ENCODE measurements around the gene PGLYRP1. TPM values are rescaled to one million over a fixed set of nuclear protein-coding genes. Genes with fewer than 3 reads are reported as not detected.

The PGLYRP1 gene, protein sequence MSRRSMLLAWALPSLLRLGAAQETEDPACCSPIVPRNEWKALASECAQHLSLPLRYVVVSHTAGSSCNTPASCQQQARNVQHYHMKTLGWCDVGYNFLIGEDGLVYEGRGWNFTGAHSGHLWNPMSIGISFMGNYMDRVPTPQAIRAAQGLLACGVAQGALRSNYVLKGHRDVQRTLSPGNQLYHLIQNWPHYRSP
- total RNA-seq = not detected

DNA sequence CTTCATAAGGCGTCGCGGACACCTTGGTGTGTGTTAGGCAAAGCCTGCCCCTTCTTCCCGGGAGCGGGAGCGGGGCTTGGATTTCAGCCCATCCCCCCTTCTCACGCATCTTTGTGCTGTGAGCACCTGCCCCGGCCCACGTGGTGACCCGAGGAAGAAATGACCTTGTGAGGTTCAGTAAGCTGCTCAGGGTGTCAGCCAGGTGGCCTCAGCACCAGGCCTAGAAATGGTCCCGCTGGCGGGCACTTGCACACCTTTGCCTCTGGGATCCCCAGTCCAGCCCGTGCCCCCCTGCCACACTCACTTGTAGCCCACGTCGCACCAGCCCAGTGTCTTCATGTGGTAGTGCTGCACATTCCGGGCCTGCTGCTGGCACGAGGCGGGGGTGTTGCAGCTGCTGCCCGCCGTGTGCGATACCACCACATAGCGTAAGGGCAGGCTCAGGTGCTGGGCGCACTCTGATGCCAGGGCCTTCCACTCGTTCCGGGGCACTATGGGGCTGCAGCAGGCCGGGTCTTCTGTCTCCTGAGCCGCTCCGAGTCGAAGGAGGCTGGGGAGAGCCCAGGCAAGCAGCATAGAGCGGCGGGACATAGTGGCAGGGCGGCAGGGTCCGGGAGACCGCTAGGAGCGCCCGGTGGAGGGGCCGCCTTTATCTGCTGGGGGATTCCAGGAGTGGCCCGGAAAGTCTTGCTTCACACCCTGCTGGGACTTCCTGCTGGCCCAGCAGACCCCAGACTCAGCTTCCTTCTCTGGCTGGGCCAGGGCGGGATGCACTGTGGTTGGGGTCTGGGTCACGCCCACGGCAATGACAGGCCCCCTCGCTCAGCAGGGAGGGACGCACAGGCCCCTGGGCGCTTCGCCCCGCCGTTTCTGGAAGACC is at the start of gene PGLYRP1:
PGLYRP1 (minus strand) TSS at position 623 of the 880 bp plus-strand sequence; CDS start at position 591, 32 bp downstream.
- no peaks in the 10 kb centered on the region for H3K9me3 Mint-ChIP-seq
- DNase-seq = no peak
- H3K4me3 Mint-ChIP-seq = no peak within 1 kb of the TSS
- peaks cover 12% of the 10 kb centered on the region for H3K4me1 Mint-ChIP-seq
- H3K36me3 Mint-ChIP-seq (ENCODE audit: low read depth) = no peaks in the 10 kb centered on the region
- ChIA-PET CTCF (interaction anchor here (1.4 kb wide), 1 partner anchor 206 kb away, joined by 3 read pairs; no protein-coding TSS in a partner anchor), POLR2A (no interaction called here)
- H3K27ac Mint-ChIP-seq = no peak within 1 kb of the TSS
- peaks cover 28% of the 10 kb centered on the region for H3K27me3 Mint-ChIP-seq

DNA sequence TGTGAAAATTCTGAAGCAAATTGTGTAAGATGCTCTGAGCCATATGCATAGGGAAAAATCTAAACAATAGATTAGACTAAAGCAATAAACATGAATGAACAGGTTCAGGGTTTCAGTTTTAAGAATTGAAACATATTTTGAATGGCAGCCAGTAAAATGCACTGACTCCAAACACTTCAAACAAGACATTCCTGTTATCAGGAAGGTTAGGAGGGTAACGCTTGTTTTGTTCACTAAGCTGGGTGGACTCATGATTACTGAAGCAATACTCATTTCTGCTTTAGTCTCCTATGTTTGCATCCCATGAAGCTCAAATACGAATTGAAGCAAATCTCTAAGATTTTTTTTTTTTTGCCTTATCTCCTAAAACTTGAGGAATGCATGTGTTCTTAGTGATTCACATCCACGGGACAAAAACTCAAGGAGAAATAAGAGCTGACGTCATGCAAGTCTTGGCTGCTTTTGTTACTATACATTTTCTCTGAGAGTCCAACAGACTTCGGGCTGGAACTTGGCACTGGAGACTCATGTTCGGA is 47.0 kb upstream of the PGLYRP1 start:
- DNase-seq = no peak
- H3K9me3 Mint-ChIP-seq = no peaks in the 10 kb centered on the region
- CTCF ChIA-PET = interaction anchor here (0.9 kb wide), 1 partner anchor 14 kb away, joined by 3 read pairs; no protein-coding TSS in a partner anchor

DNA sequence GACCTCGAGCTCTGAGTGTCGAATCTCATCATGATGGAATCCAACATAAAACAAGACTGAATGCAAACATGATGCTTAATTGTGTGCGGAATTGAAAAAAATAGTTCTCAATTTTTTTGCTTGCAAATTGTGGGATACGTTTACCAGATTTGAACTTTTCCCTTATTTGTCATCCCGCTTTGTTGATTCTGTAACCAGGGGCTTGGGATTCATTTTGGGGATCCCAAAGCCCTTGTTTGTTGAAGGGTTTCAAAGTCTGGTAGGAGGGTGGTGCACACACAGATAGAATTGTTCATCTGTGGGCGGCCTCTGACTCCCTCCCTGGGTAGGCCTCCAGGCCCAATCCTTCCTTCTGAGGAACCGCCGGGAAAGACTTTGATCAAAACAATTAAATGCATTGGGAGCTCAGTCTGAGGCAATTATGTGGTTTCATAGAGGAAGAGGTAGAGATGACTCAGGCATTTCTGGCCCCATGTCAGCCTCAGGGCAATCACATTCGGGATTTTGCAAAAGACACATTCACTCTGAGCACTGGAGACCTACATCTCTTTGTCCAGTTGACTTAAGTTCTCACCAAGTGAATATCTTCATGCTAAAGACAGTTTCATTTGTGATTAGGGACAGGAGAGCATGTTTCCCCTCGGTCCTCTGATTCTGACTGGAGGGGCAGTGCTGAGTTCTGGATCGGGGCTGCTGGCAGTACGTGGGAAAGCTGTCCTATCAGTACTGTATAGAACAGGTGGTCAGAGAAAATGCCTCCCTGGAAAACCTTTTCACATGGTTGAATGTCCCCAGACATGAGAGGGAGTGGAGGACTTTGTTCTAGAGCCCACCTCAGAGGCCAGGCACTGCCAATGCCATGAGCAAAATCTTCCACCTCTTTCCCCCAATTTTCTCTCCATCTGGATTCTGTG is 45.7 kb upstream of the PGLYRP1 start:
- Mint-ChIP-seq H3K4me1 (no peaks in the 10 kb centered on the region), H3K27ac (no peak overlapping the region), H3K27me3 (peaks cover 61% of the 10 kb centered on the region), H3K36me3 (ENCODE audit: low read depth) (no peaks in the 10 kb centered on the region), H3K4me3 (no peak overlapping the region), H3K9me3 (no peaks in the 10 kb centered on the region)
- ChIA-PET CTCF (no interaction called here), POLR2A (no interaction called here)
- DNase-seq = no peak

More for the DNA sequence above, 47.0 kb upstream of the PGLYRP1 start:
- Mint-ChIP-seq H3K4me1 (no peaks in the 10 kb centered on the region), H3K4me3 (no peak overlapping the region), H3K27ac (no peak overlapping the region), H3K36me3 (ENCODE audit: low read depth) (no peaks in the 10 kb centered on the region), H3K27me3 (peaks cover 64% of the 10 kb centered on the region)
- POLR2A ChIA-PET = no interaction called here

DNA sequence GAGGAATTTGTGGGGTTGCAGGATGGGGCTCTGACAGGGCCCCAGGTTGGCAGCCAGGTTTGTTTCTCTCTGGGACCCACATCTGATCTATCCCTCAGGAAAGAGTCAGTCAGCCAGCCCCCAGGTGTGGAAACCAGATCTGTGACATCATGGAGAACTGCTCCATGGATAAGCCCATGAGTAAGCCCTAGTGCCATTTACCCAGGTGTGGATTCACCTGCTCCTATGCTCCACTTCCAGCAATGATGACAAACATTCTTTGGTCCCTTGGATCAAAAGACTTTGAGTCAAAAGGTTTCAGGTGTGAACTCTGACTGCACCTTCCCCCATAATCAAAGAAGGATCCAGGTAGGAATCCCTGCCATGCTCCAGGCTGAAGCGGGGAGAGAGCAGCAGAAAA is 44.8 kb upstream of the PGLYRP1 start:
- Mint-ChIP-seq H3K4me1 (no peaks in the 10 kb centered on the region), H3K4me3 (no peak overlapping the region), H3K36me3 (ENCODE audit: low read depth) (no peaks in the 10 kb centered on the region), H3K27ac (no peak overlapping the region), H3K27me3 (peaks cover 59% of the 10 kb centered on the region), H3K9me3 (no peaks in the 10 kb centered on the region)
- no peak for DNase-seq
- CTCF ChIA-PET = no interaction called here
- POLR2A ChIA-PET = no interaction called here

DNA sequence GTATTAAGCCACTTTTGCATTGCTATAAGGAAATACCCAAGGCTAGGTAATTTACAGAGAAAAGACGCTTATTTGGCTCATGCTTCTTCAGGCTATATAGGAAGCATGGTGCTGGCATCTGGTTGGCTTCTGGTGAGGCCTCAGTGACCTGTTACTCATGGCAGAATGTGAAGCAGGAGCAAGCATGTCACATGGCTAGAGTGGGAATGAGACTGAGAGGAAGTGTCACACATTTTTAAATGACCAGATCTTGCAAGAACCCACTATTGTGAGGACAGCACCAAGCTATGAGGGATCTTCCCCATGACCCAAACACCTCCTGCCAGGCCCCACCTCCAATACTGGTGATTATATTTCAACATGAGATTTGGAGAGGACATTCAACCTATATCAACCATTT is 43.6 kb upstream of the PGLYRP1 start:
- Mint-ChIP-seq H3K4me1 (no peaks in the 10 kb centered on the region), H3K27ac (no peak overlapping the region), H3K4me3 (no peak overlapping the region), H3K9me3 (no peaks in the 10 kb centered on the region), H3K27me3 (peaks cover 57% of the 10 kb centered on the region), H3K36me3 (ENCODE audit: low read depth) (no peaks in the 10 kb centered on the region)
- CTCF ChIA-PET = interaction anchor here (1.3 kb wide), 1 partner anchor 17 kb away, joined by 3 read pairs; no protein-coding TSS in a partner anchor
- POLR2A ChIA-PET = no interaction called here
- no peak for DNase-seq

DNA sequence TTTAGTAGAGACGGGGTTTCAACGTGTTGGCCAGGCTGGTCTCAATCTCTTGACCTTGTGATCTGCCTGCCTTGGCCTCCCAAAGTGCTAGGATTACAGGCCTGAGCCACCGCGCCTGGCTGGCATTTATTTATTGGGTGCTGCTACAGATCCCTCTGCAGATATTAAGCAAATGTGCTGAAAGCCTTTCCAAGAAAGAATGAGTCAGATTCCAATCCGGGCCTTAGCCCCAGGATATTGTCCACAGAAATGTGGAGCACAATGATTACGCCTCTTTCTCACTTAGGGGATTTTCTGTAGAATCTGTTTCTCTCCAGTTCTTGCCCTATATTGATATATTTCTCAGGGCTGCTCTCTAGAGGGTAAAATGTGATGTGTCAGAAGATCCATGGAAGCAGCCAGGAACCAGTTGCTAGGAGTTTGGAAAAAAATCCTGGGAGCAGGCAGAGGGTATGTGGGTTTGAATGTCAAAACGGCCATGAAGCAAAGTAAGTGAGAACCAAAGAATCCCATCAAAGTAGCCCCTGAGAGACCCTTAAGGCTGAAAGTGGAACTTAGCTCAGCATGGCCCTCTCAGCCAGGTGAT is 42.7 kb upstream of the PGLYRP1 start:
- H3K27me3 Mint-ChIP-seq = peaks cover 53% of the 10 kb centered on the region
- H3K36me3 Mint-ChIP-seq (ENCODE audit: low read depth) = no peaks in the 10 kb centered on the region
- H3K27ac Mint-ChIP-seq = no peak overlapping the region
- no peak for DNase-seq
- H3K4me3 Mint-ChIP-seq = no peak overlapping the region
- no peaks in the 10 kb centered on the region for H3K4me1 Mint-ChIP-seq
- H3K9me3 Mint-ChIP-seq = peaks cover 3% of the 10 kb centered on the region
- CTCF ChIA-PET = interaction anchor here (1.3 kb wide), 1 partner anchor 16 kb away, joined by 3 read pairs; no protein-coding TSS in a partner anchor
- POLR2A ChIA-PET = no interaction called here

DNA sequence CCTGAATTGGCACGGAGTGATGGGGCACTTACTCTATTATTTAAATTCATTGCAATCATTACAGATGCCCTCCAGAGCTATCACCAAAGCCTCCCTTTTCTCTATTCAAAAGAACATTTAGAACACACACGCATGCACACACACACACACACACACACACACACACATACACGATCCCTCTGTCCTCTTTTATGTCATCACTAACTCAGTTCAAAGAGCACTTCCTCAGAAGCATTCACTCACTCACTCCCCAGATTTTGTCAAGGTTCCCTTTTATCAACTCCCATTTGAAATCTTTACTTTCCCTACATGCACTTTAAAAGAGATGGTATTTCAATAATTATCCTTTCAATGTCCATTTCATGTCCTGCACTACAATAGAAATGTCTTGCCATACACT is 40.3 kb upstream of the PGLYRP1 start:
- no peak for DNase-seq
- ChIA-PET CTCF (no interaction called here), POLR2A (no interaction called here)
- Mint-ChIP-seq H3K27ac (no peak overlapping the region), H3K27me3 (peaks cover 41% of the 10 kb centered on the region), H3K4me3 (no peak overlapping the region), H3K9me3 (peaks cover 7% of the 10 kb centered on the region), H3K4me1 (no peaks in the 10 kb centered on the region), H3K36me3 (ENCODE audit: low read depth) (no peaks in the 10 kb centered on the region)

DNA sequence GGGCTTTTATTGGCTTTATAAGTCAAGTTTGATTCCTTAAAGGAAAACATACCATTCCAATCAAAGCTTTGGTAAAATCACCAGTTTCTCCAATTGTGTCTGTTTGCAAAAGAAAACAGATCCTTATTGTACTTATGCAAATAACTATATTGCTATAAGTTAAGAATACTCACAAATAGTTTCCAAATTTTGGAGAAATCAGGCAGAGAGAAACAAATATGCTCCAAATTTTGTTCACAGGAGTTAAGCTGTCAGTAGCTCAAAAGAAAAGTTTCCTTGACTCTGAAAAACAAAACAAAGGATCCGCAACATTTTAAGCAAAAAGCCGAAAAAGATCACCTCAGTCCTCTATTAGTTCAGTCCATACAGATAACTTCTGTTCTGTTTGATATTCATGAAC is 37.2 kb upstream of the PGLYRP1 start:
- peaks cover 12% of the 10 kb centered on the region for H3K9me3 Mint-ChIP-seq
- no peak for DNase-seq
- ChIA-PET CTCF (no interaction called here), POLR2A (no interaction called here)
- no peaks in the 10 kb centered on the region for H3K36me3 Mint-ChIP-seq (ENCODE audit: low read depth)
- no peak overlapping the region for H3K4me3 Mint-ChIP-seq
- H3K4me1 Mint-ChIP-seq = no peaks in the 10 kb centered on the region
- H3K27ac Mint-ChIP-seq = no peak overlapping the region
- H3K27me3 Mint-ChIP-seq = peaks cover 41% of the 10 kb centered on the region

DNA sequence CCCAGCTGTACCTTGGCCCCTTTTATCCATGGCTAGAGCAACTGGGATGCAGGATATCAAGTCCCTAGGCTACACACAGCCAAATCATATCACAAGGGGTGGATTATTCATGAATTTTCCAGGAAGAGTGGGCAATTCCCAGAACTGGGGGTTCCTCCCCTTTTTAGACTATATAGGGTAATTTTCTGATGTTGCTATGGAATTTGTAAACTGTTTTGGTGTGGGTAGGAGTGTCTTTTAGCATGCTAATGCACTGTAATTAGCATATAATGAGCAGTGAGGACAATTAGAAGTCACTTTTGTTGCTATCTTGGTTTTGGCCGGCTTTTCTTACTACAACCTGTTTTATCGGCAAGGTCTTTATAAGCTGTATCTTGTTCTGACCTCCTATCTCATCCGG is 35.9 kb upstream of the PGLYRP1 start:
- H3K27ac Mint-ChIP-seq = no peak overlapping the region

DNA sequence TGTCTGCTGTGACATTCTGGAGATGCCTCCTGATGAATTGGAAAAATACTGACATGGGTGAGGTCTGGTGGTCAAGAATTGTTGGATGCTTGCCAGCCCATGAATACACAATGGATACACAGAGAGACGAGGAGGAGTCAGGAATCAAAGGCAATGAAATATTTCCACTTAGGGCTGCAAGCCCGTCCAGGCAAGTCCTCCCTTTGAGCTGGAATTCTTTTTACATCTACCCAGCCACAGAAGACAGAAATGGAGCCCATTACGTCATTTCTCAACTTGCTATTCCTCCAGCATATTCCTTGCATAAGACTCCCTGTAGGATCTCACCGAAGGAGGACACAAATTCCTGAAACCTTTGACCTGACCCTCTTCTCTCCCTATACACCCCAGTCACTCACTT is 33.7 kb upstream of the PGLYRP1 start:
- DNase-seq = no peak
- no peaks in the 10 kb centered on the region for H3K36me3 Mint-ChIP-seq (ENCODE audit: low read depth)
- CTCF ChIA-PET = no interaction called here
- POLR2A ChIA-PET = no interaction called here
- H3K9me3 Mint-ChIP-seq = peaks cover 12% of the 10 kb centered on the region
- H3K4me3 Mint-ChIP-seq = no peak overlapping the region
- no peaks in the 10 kb centered on the region for H3K4me1 Mint-ChIP-seq
- H3K27me3 Mint-ChIP-seq = peaks cover 49% of the 10 kb centered on the region
- no peak overlapping the region for H3K27ac Mint-ChIP-seq

More for the DNA sequence above, 35.9 kb upstream of the PGLYRP1 start:
- H3K9me3 Mint-ChIP-seq = peaks cover 12% of the 10 kb centered on the region
- ChIA-PET CTCF (no interaction called here), POLR2A (no interaction called here)
- DNase-seq = no peak
- H3K4me3 Mint-ChIP-seq = no peak overlapping the region
- H3K4me1 Mint-ChIP-seq = no peaks in the 10 kb centered on the region
- H3K27me3 Mint-ChIP-seq = peaks cover 42% of the 10 kb centered on the region
- H3K36me3 Mint-ChIP-seq (ENCODE audit: low read depth) = no peaks in the 10 kb centered on the region

DNA sequence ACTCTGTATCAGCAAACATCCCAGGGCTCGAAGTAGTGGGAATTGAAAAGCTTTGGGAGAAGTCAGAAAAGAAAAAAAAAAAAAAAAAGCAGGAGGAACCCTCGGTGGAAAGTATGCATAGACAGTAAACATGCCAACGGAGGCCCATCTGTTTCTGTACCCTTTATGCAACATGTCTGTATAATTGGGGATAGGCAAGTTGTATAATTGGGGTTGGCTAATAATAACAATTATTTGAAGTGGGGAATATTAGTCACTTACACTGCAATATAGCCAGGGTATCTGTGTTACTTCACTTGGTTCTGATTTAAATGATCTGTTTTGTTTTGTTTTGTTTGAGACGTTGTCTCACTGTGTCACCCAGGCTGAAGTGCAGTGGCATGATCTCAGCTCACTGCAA is 30.0 kb upstream of the PGLYRP1 start:
- ChIA-PET CTCF (interaction anchor here (0.6 to 0.7 kb wide), 2 partner anchors 221 to 463 kb away, joined by 4 read pairs; no protein-coding TSS in a partner anchor), POLR2A (no interaction called here)
- no peaks in the 10 kb centered on the region for H3K36me3 Mint-ChIP-seq (ENCODE audit: low read depth)
- peaks cover 68% of the 10 kb centered on the region for H3K27me3 Mint-ChIP-seq
- no peak for DNase-seq
- H3K27ac Mint-ChIP-seq = no peak overlapping the region
- H3K4me1 Mint-ChIP-seq = no peaks in the 10 kb centered on the region
- H3K9me3 Mint-ChIP-seq = peaks cover 4% of the 10 kb centered on the region
- H3K4me3 Mint-ChIP-seq = no peak overlapping the region

DNA sequence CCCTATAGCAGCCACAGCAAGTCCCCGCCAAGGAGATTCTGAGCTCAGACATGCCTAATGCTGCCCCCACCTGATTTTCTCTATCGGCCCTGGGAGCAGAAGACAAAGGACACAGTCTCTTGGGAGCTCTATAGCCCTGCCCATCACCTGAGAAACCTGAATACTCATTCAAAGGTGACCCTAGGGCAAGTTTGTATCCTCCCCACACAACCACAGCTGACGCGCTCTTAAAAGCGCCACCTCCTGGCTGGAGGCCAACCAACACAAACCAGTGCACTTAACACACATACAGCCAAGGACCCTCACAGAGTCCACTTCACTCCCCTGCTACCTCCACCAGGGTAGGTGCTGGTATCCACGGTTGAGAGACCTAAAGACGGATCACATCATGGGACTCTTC is 26.7 kb upstream of the PGLYRP1 start:
- no peak for DNase-seq
- ChIA-PET CTCF (interaction anchor here (1.3 kb wide), 1 partner anchor 17 kb away, joined by 3 read pairs; no protein-coding TSS in a partner anchor), POLR2A (no interaction called here)
- H3K4me1 Mint-ChIP-seq = no peaks in the 10 kb centered on the region
- H3K27ac Mint-ChIP-seq = no peak overlapping the region
- H3K4me3 Mint-ChIP-seq = no peak overlapping the region
- peaks cover 76% of the 10 kb centered on the region for H3K27me3 Mint-ChIP-seq
- H3K9me3 Mint-ChIP-seq = no peaks in the 10 kb centered on the region
- no peaks in the 10 kb centered on the region for H3K36me3 Mint-ChIP-seq (ENCODE audit: low read depth)

Measured in activated CD4-positive, alpha-beta T cell treated with anti-CD3 and anti-CD28 coated beads, Interleukin-2, amount 10 ng/mL, durations not matched to agents 7 days and 5 days (primary cell).